IPS-NIHi11 (cell line): ENCODE results near the gene WDR90.
A peak's percentile ranks its signal among the peaks of the same experiment; 100 is the strongest.
"Not testable (repeated sequence)": the region's sequence is repeated elsewhere in the genome, so short reads cannot be mapped to it uniquely, and the experiment has no call there.

Experiments
- DNase-seq: peaks from one replicate; pipeline ENCODE4 v3.0.0; 2012; ENCODE audit warnings: mixed read lengths, low spot score

Gene WDR90

DNA sequence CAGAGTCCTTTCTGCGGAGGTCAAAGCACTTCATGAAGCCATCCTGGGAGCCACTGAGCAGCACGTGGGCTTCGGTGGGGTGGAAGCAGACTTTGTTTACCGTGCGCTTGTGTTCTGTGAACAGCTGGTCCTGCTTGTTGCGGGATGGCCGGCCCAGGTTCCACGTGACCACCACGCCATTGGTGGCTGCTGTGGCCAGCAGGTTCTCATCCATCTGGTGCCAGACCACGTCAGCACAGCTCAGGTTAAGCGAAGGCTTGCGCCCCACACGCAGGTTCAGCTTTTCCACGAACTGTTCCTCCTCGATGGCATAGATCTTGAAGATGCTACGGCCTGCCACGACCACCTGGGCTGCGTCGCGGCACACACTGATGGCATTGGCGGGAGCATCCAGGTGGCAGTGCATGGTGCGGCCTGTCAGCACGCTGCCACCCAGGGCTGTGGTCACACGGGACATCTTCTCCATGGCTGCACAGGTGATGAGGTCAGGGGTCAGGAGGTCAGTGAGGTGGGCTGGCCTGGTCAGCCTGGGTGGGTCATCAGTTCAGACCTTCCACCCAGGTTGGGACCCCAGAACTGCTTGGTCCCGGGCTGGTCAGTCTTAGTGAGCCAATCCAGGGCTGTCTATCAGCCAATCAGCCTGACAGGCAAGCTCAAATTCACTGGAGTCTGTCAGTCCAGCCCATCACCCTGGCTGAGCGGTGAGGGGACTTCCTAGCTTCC lies 40.2 kb downstream of the WDR90 start:
- no peak for DNase-seq

DNA sequence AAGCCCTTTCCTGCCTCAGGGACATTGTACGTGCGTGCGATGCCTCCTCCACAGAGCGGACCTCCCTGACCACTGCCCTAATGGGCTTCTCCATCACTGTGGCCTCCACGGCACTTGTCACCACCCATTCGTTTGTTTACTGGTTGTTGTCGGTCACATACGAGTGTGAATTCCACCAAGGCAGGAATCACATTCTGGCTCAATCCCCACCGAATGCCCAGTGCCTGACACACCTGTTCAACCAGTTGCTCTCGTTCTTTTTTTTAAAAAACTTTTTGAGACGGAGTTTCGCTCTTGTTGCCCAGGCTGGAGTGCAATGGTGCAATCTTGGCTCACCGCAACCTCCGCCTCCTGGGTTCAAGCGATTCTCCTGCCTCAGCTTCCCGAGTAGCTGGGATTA lies 42.1 kb downstream of the WDR90 start:
- not testable (repeated sequence) for DNase-seq

DNA sequence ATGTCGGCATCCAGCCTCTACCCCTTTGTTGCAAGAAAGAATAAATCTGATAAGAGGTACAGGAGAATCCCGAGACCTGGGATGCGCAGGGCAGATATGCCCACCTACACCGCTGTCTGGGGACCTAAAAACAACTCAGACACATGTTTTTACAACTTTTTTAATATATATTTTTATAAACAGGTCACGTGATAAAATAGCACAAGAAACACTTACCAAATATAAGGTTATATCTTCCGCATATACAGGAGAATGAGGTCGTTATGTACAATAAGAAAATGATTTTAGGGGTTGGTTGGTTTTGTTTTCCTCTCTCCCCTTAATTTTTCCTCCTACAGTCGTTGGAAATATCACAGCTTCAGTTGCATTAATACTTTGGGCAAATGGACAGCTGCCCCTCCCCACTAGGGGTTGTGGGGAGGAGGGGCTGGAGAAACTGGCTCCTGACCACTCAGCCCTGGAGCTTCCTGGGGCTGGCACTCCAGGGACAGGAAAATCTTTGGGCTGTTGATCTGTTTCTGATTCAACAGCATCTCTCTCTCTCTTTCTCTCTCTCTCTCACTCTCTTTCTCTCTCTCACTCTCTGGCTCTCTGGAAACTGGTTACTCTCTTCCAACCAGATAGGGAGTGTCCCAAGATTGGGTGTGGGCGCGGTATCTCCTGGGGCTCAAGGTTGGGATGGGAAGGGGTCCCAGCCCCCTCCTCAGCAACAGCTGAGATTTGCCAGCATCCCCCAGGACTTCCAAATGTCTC lies 43.4 kb downstream of the WDR90 start:
- no peak for DNase-seq

DNA sequence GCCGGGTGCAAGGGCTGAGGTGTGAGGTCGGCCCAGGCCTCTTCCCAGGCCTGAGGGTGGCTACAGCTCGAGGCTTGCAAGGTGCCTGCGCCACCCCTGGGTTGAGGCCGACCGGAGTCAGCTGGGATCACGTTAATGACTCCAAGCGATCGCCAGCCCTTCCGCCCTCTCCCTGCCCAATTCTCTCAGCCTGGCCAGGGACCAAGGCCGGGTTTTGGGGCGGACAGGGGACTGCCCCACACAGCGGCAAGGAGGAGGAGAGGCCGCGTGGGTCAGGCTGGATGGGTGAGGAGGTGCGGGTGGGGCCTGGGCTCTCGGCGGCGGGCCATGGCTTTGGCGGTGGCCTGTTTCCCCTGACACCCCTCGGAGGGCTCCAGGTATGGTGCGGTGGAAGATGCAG lies 44.2 kb downstream of the WDR90 start:
- DNase-seq, result no peak

DNA sequence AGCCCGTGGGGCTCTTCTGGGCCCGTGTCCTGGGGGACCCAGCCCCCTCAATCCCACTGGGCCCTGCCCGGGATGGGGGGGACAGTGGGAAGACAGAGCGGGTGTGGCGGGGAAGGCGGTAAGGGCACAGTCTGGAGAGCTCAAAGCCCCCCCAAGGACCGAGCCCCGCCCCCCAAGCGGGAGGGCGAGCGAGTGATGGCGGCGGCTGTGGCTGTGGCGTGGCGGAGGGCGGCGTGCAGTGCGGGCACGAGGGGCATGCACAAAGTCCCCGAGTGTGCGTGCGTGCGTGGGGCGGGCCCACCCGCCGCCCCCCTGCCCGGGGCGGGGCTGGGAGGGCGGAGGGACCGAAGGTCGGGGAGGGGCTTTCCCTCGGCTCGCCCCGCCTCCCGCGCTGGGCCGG lies 44.6 kb downstream of the WDR90 start:
- DNase-seq, result no peak

DNA sequence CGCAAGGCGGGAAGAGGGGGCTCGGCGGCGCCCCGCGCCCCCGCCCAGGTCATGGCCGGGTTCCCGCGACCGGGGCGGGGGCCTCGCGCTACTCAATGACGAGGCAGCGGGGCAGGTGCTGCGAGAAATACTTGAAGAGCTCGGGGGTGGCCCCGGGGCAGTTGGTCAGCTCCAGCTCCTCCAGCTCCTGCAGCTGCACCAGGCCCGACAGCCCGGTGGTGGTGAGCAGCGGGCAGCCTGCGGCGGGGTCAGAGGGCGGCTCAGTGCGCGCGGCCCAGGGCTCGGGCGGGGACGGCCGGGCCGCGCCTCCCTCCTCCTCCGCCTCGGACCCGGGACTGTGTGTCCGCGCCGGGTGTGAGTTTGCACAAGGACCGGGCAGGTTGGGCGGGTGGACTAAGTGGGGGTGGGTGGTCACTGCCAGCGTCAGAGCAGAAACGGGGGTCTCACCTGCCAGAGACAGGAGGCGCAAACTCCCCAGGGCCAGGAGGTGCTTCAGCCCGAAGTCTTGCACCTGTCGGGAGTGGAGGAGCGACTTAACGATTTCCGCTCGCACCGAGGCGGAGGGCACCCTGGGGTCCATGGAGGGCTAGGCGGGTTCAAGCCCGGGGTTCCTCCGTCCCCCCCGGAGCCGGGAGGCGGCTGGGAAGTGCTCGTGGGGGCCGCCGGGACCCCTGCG lies 45.2 kb downstream of the WDR90 start:
- peak; percentile 62 for DNase-seq

DNA sequence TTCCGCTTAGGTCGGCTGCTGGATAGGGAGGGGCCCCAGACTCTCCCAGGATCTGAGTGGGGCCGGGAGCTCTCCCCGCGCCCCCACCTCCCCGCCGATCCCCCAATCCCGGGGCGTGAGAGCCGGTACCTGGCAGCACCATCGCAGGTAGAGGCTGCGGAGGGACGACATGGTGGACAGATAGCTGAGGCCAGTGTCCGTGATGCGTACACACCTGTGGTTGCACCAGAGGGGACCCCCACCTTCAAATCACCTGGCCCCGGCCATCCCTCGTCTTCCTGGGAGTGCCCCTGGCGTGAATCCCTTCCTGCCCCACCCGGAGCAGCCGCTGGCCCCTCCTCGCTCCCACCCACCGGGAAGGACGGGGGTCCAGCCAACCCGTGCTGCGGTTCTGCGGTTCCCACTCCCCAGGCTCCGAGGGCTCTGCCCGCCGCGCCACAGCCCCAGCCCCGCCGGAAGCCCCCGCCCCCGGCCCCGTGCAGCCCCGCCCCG lies 45.7 kb downstream of the WDR90 start:
- no peak for DNase-seq

DNA sequence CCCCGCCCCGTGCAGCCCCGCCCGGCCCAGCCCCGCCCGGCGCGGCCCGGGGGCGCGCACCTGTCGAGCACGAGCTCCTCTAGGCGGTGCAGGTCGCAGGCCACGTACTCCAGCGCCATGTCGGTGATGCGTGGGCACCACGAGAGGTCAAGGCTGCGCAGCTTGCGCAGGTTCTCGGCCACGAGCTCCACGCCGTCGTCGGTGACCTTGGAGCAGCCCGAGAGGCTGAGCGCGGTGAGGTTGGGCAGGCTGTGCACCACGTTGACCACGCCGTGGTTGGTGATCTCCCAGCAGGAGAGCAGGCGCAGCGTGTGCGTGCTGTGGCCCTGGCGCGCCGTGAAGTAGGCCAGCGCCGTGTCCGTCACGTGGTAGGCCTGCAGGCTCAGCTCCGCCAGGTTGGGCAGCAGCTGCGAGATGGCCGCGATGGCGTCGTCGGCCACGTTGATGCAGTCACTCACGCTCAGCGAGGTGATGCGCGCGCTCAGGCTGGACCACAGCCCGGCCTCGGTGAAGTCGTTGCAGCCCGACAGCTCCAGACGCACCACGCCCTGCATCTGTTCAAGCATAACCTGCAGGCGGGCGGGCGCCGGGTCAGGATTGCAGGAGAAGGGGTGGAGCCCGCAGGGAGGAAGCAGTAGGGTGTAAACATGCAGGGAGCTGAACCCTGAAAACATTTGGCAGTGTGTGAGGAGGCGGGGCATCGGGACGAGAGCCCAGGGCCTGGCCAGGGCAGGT lies 46.4 kb downstream of the WDR90 start:
- DNase-seq, result peak; percentile 86

DNA sequence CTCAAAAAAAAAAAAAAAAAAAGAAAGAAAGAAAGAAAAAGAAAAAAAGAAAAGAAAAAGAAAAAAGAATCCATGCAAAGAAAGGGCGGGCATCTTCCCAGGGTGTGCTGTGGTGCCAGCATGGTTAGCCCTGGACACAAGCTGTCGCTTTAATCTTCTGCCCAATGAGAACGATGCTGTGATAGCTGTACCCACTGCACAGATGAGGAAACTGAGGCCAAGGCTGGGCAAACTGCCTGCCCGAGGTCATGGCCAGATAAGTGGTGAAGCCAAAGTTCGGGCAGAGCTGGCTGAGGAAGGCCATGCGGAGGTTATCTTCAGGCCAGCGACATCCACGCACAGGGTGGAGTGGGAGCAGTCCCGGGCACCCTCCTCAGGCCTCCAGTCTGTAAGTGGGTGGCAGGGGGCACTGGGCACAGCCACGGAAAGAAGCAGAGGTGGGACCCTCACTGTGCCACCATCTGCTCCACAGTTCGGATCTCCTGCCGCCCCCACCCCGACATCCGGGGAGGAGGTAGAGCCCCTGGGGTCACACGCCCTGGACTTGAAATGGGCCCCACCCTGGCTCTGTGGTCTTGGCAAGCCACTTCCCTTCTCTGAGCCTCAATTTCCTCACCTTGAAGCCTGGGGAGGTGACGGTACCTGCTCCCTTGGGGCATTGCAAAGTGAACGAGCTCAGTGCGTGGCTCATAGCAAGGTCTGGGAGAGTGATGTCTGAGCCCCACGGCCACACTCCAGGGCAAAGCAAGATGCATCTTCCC lies 49.9 kb downstream of the WDR90 start:
- DNase-seq, result no peak

DNA sequence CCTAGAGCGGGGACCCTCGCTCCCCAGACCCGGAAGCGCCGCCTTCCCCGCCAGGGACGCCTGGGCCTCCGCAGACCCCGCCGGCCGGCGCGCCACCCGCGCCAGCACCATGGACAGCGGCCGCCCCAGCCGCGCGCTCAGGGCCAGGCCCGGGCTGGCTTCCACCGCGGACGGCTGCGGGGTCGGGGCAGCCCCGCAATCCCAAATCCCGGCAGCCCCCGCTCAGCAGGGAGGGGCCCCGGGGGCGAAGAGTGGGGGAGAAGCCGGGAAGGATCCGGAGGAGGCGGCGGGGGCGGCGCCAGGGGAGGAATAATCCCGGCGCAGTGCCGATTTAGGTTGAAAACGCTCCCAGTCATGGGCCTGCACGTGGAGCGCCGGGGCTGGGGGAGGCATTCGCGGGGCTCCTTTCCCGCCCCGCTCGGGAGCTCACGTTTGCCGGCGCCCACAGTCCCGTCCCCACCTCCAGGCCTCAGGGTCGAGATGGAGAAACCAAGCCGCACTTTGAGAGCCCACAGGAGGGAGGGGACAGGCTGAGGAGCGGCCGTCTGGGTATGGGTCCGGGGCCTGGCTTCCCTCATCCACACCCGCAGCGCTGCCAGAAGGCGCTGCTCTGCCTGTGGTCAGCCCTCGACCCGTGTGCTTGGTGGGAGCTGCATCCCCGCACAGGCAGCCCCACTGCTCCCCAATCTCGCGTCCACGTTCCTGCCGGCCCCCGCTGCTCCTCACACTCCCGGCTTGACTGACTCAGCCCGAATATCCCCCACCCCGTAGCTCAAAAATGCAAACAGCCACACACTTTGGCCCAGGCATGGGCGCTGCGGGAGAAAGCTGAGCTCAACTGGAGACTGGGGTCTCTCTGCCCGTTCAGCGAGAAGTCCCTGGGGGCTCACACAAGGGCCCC lies 51.8 kb downstream of the WDR90 start:
- peak; percentile 92 for DNase-seq

DNA sequence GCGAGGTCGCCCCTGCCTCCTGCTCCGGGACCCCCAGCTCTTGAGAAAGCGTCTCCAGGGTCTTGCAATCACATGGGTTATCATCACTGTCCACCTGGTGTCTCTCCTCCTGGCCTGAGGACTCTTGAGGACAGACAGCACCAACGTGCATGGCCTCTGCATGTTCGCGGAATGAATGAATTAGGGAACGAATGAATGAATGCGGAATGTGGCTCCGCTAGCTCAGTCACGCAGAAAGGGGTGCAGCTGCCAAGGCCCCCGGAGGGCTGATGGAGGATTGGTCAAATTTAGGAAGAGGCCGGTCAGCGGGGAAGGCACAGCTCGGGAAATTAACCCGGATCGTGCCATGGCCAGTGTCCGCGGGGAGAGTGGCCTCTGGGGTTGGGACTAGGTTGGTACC lies 53.2 kb downstream of the WDR90 start:
- DNase-seq, result no peak

DNA sequence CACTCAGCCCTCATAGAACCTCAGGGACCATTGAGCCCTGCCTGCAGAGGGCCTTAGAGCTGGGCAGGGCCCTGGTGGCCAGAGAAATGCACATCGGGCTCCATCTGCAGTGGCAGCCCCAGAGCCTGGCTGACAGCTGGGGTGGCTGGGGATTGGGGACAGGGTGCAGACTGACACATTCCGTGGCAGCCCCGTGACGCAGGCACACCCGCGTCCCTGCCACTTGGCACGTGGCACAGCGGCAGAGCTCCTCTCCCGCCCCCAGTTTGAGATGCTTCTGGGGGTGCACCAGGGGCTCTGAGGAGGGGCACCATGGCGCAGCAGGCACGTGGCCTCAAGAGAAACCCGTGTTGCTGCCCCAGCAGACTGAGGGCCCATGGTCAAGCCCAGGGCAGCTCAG lies 54.2 kb downstream of the WDR90 start:
- DNase-seq, result no peak

DNA sequence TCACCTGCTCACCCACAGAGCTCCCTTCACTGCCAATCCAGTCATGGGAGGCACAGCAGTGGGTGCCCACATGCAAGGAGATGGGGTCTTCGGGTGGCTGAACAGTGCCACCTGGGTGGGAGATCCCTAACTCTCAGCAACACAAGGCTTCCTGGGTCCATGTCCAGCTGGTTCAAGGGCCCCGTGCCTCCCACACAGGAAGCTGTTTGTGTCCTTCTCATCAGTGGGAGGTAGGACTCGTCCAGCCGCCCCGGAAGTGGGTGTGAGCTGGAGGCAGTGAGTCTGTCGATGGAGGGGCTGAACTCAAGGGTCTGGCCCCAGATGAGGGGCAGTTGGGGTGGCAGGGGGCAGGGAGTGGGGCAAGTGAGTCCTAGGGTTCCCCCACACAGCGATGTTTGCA lies 54.9 kb downstream of the WDR90 start:
- DNase-seq, result no peak

DNA sequence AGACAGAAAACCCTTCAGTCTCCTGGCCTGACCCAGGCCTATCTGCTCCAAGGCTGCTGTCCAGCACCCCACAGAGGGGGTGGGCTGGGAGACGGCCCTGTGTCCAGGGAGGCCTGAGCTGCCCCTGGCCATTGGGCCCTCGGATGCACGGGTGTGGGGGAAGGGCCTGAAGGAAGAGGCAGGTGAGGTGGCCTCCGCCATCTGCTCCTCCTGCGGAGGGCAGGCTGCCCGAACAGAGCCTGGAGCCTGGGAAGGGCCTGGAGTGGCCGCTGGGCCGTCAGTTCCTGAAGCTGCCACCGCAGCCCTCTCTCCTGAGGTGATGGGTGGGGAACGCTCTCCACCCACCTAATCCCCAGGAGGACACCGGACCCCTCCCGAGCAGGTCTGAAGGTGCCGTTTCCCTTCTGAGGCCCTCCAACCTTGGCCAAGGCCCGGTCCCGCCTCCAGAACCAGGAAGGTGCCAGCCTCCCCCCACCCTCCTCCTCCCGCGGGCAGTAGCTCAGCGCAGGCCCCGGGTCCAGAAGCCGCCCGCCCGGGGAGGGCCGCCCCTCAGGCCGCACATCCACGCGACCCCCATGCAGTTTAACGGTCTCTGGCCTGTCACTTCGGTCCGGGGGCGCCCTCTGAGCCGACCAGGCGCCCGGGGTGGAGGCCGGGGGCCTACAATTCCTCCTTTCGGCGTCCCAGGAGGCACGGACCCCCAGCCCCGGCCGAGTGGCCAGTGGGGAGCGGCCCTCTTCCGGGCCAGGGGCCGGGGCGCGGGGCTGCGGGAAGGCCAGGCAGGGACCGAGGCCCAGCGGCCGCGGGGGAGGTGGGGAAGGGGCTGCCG lies 55.6 kb downstream of the WDR90 start:
- DNase-seq, result no peak

DNA sequence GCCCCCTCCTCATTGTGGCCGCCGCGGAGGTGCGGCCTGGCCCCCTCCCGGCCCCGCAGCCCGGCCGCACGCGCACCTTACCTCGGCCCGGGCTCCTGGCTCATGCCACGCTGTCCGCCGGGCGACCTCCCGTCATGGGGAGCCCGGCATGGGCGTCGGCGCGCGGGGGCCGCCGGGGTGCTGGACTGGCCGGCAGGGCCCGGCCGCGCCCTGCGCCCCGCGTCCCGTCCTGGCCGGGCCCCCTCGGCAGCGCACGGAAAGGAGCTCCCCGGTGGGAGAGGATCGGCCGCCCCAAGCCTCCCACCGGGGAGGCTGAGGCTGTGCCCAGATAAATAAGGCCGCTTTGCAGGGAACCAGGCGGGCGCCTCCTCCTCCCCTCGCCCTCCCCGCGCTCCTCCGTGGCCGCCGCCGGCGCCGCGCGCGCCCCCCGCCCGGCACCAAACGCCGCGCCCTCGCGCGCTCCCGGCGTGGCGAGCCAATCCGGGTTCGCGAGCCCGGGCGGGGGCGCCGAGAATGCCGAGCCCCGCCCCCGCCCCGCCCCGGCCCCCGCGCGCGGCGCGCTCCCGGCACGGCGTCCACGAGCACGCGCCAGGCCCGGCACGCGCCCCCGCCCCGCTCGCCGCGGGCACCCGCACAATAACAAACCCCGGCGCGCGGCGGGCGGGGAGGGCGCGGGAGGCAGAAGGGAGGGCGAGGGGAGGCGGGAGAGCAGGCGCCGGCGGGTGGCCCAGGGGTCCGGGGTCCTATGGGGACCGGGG lies 56.4 kb downstream of the WDR90 start, which contains the start of gene FBXL16:
Gene FBXL16 (minus strand): TSS at position 371 of the 758 bp plus-strand sequence. CDS start 8,396 bp downstream, outside the sequence.
- peak; percentile 81 for DNase-seq

DNA sequence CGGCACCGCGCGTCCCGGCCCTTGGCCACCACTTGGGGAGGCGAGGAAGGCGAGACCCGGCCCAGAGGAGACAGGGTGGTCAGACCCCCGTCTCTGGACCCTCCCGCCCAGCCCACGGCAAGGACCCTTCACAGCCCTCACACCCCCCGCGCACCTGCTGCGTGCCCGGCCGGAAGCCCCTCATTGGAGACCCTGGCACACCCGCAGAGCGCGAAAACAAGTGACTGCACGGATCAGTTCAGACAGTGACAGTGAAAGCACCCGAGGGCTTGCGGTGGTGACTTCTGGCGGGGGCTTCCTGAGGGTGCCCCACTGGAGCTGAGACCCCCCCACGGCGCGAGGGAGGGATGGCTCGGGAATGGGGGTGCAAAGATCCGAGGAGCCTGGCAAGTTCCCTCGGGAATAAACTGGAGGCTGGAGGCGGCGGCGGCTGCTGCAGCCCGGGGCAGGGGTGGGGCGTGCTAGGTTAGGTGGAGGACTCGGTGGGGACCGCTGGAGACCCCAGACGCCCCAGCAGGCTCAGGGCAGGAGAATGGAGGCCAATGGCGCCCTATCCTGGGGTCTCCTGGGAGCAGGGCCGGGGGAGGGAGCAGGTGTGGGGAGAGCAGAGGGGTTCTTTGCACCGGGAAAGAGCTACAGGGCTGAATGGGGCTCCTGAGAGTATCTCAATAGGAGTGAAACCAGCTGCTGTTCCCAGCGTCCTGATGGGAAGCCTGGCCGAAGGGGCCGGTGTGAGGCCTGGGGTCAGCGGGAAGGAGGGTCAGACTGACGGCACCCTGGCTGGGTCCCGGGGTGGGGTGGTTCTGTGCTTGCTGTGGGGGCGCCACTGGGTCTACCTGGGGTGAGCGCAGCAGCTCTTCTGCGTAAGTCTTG lies 57.3 kb downstream of the WDR90 start:
- DNase-seq, result peak; percentile 35

DNA sequence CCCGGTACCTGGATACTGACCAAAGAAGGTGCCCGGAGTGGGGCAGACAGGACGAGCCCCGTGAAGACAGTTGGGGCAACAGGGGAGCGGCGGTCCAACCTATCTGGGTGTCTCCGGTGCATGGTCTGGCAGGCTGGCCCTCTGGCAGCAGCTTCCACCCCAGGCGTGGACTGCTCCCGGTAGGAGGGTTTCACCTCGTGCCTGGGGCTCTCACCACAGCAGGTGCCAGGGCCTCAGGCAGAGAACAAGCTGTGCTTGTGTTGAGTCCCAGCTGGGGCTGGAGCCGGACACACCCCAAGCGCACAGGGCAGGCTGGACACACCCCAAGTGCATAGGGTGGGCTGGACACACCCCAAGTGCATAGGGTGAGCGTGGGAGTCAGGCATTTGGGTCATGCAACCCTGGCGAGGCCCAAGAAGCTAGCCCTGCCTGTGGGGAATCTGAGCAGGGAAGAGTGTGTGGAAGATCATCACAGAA lies 57.9 kb downstream of the WDR90 start:
- no peak for DNase-seq
